ENCODE measurements around the gene DOCK2. TPM values are rescaled to one million over a fixed set of nuclear protein-coding genes. Genes with fewer than 3 reads are reported as not detected.

Gene DOCK2
- total and polyA plus RNA-seq, 9 of the 15 experiments (the other 6 are each of a cell fraction or from before 2014, with no cell fraction given): 4.5 to 42.6 (median 20.5) TPM

- BruUV-seq (replicated peaks): no TSS peak
- ATAC-seq (no peak), DNase-seq (ENCODE audit: extremely low read depth in 1 of 4, low spot score in 3 of 4) (no peak), FAIRE-seq (no peak)
- Histone ChIP-seq H3K27ac (ENCODE audit: extremely low read depth, low read depth, low read length) (no peak overlapping the region), H3K4me2 (ENCODE audit: insufficient read depth, low read length) (no peak overlapping the region), H3K4me1 (replicated peaks in 1 of 2; ENCODE audit: control insufficient read depth in 2 of 2, insufficient read depth in 2 of 2, low read length in 2 of 2) (no peaks in the 10 kb centered on the region), H2AFZ (ENCODE audit: low read depth, low read length) (no peak overlapping the region), H3K9me1 (ENCODE audit: control insufficient read depth, insufficient read depth, low read length) (no peaks in the 10 kb centered on the region), H3K27me3 (ENCODE audit: control insufficient read depth in 2 of 2, insufficient read depth in 2 of 2, low read length in 2 of 2) (no peaks in the 10 kb centered on the region), H3K36me3 (ENCODE audit: control insufficient read depth, insufficient read depth, low read length) (no peaks in the 10 kb centered on the region), H4K20me1 (replicated peaks; ENCODE audit: control insufficient read depth, insufficient read depth, low read length) (no peaks in the 10 kb centered on the region), H3K79me2 (ENCODE audit: control insufficient read depth, insufficient read depth, low read length) (no peaks in the 10 kb centered on the region), H3K9ac (ENCODE audit: insufficient read depth in 1 of 2, low read depth in 2 of 2, low read length in 2 of 2) (no peak overlapping the region), H3K9me3 (replicated peaks; ENCODE audit: control insufficient read depth, insufficient read depth, low read depth, low read length) (no peaks in the 10 kb centered on the region), H3K4me3 (no peak overlapping the region)
- CTCF ChIA-PET (ENCODE audit: low intra/inter-chr PET ratio): no interaction called here
- POLR2A ChIA-PET: interaction anchor here (0.6 to 1.1 kb wide), 2 partner anchors 13 to 111 kb away, joined by 3 to 4 read pairs; partner anchors contain the start of gene INSYN2B
- TF ChIP-seq ZBED1 (IDR thresholded peaks at IDR 0.05) (no peak), CBX2 (IDR thresholded peaks at IDR 0.05; ENCODE audit: insufficient read depth, low read length, poor library complexity, severe bottlenecking) (no peak), NFE2L1 (tag; IDR thresholded peaks at IDR 0.05; ENCODE audit: borderline replicate concordance, low read depth) (no peak), ZFP91 (CRISPR knock-in tag; IDR thresholded peaks at IDR 0.05) (no peak), GATAD2A (IDR thresholded peaks at IDR 0.05) (no peak), E2F8 (IDR thresholded peaks at IDR 0.05; ENCODE audit: low read depth, partially characterized antibody) (no peak), ZNF395 (CRISPR knock-in tag; IDR thresholded peaks at IDR 0.05) (no peak), MED1 (CRISPR knock-in tag; IDR thresholded peaks at IDR 0.05; ENCODE audit: borderline replicate concordance) (no peak), NFATC3 (IDR thresholded peaks at IDR 0.05) (no peak), ZNF449 (CRISPR knock-in tag; IDR thresholded peaks at IDR 0.05) (no peak), FOXP4 (CRISPR knock-in tag; IDR thresholded peaks at IDR 0.05; ENCODE audit: borderline replicate concordance) (no peak), CBX5 (IDR thresholded peaks at IDR 0.05; ENCODE audit: borderline replicate concordance, low read depth) (no peak)
- intact Hi-C loops (cut with micrococcal nuclease) (no loop called here), in situ Hi-C loops (cut with MboI) (no loop called here)
- WGBS (ENCODE audit: insufficient coverage, low coverage, missing lambda C conversion rate): 33% methylated on average over 3 of the region's 3 CpGs
These were observed 232.0 kb downstream of the DOCK2 start for GRCh38 chr5:169869066-169869465.

Data from K562 (cell line).